DOHH2 (cell line): Measurements from ENCODE around the gene UNC45A.

Experiments
- EZH2phosphoT487 ChIP-seq: fragments of 200-600 bp; sonication (generic); IDR thresholded peaks from 2 replicates; pipeline ENCODE4 v1.6.1; 2017; ENCODE audit warnings: borderline replicate concordance, mild to moderate bottlenecking, antibody characterized with exemption, low read length, moderate library complexity, mixed read lengths
- TF ChIP-seq, protein P1 (sequence below): fragments of 200-600 bp; sonication (generic); IDR thresholded peaks from one replicate; pipeline ENCODE4 v1.5.1; 2014; ENCODE audit warnings: antibody characterized with exemption, mild to moderate bottlenecking, low read depth, low read length; ENCODE audit not compliant: poor library complexity, severe bottlenecking

DNA sequence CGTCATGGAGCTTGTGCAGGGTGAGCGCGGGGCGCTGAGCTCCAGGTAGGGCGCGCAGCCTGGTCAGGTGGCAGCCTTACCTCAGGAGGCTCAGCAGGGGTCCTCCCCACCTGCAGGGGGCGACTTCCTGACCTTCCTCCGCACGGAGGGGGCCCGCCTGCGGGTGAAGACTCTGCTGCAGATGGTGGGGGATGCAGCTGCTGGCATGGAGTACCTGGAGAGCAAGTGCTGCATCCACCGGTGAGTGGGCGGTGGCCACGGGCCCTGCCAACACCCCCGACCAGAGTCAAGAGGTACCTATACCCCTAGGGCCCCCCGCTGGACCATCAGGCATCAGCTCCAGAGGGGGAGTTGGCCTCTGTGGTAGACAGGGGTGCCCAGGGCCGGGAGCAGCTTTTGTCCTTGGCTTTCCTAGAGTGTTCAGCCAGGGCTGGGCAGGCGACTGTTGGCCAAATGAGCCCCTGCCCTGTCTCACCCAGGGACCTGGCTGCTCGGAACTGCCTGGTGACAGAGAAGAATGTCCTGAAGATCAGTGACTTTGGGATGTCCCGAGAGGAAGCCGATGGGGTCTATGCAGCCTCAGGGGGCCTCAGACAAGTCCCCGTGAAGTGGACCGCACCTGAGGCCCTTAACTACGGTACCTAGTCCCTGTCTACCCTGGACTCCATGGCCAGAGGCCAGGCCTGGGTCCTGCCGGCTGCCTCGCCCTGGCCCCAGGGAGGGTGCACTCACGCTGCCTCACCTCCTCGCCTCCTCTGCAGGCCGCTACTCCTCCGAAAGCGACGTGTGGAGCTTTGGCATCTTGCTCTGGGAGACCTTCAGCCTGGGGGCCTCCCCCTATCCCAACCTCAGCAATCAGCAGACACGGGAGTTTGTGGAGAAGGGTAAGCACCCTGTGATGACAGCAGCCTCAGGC, 41.7 kb upstream of the UNC45A start:
- TF ChIP-seq, protein P1, sequence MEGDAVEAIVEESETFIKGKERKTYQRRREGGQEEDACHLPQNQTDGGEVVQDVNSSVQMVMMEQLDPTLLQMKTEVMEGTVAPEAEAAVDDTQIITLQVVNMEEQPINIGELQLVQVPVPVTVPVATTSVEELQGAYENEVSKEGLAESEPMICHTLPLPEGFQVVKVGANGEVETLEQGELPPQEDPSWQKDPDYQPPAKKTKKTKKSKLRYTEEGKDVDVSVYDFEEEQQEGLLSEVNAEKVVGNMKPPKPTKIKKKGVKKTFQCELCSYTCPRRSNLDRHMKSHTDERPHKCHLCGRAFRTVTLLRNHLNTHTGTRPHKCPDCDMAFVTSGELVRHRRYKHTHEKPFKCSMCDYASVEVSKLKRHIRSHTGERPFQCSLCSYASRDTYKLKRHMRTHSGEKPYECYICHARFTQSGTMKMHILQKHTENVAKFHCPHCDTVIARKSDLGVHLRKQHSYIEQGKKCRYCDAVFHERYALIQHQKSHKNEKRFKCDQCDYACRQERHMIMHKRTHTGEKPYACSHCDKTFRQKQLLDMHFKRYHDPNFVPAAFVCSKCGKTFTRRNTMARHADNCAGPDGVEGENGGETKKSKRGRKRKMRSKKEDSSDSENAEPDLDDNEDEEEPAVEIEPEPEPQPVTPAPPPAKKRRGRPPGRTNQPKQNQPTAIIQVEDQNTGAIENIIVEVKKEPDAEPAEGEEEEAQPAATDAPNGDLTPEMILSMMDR: peak; percentile 69
- TF ChIP-seq EZH2phosphoT487: no peak
